ENCODE data around the gene USH2A. TPM values are rescaled to one million over a fixed set of nuclear protein-coding genes. Genes with fewer than 3 reads are reported as not detected.

Gene USH2A
- total and polyA plus RNA-seq, 3 donors from 2014 or later, result 1.6 to 2.5 (median 1.8) TPM

- TF ChIP-seq POLR2A (IDR thresholded peaks at IDR 0.05) (no peak), CTCF (IDR thresholded peaks at IDR 0.05) (no peak)
- Histone ChIP-seq H3K4me1 (no peaks in the 10 kb centered on the region), H3K36me3 (ENCODE audit: low read depth, missing control alignments) (no peaks in the 10 kb centered on the region)
Measured at GRCh38 chr1:216303690-216304089, 119.6 kb downstream of the USH2A start.

GRCh38 chr1:216293683-216294082 is 129.6 kb downstream of the USH2A start:
- WGBS, 2 donors, result 73 to 82% methylated on average over 6 of the region's 6 CpGs
- intact Hi-C loops (cut with DNase I; ENCODE audit: low total_unique reads), result no loop called here

More at GRCh38 chr1:216303690-216304089, 119.6 kb downstream of the USH2A start:
- intact Hi-C loops (cut with DNase I; ENCODE audit: low total_unique reads), result no loop called here
- no peak overlapping the region for H3K27ac ChIP-seq
- DNase-seq, result no peak
- H3K9me3 ChIP-seq, result no peaks in the 10 kb centered on the region
- no peaks in the 10 kb centered on the region for H3K27me3 ChIP-seq
- no peak overlapping the region for H3K4me3 ChIP-seq

GRCh38 chr1:216290074-216290473 is 133.2 kb downstream of the USH2A start:
- 70 to 74% methylated on average over 3 of the region's 3 CpGs for WGBS, 2 donors
- Histone ChIP-seq H3K36me3 (ENCODE audit: low read depth, missing control alignments) (no peaks in the 10 kb centered on the region), H3K9me3 (no peaks in the 10 kb centered on the region), H3K27me3 (no peaks in the 10 kb centered on the region), H3K4me1 (no peaks in the 10 kb centered on the region), H3K27ac (no peak overlapping the region), H3K4me3 (no peak overlapping the region)
- intact Hi-C loops (cut with DNase I; ENCODE audit: low total_unique reads), result no loop called here
- no peak for DNase-seq
- TF ChIP-seq CTCF (IDR thresholded peaks at IDR 0.05) (no peak), POLR2A (IDR thresholded peaks at IDR 0.05) (no peak)

More at GRCh38 chr1:216293683-216294082, 129.6 kb downstream of the USH2A start:
- H3K9me3 ChIP-seq, result no peaks in the 10 kb centered on the region
- H3K27me3 ChIP-seq, result no peaks in the 10 kb centered on the region
- TF ChIP-seq POLR2A (IDR thresholded peaks at IDR 0.05), result no peak
- no peak for TF ChIP-seq CTCF (IDR thresholded peaks at IDR 0.05)
- H3K36me3 ChIP-seq (ENCODE audit: low read depth, missing control alignments), result no peaks in the 10 kb centered on the region
- H3K27ac ChIP-seq, result no peak overlapping the region
- H3K4me1 ChIP-seq, result no peaks in the 10 kb centered on the region
- H3K4me3 ChIP-seq, result no peak overlapping the region
- no peak for DNase-seq

GRCh38 chr1:216285052-216285451 is 138.2 kb downstream of the USH2A start:
- 67 to 76% methylated on average over 2 to 3 of the region's 3 CpGs for WGBS, 2 donors
- Histone ChIP-seq H3K9me3 (no peaks in the 10 kb centered on the region), H3K27me3 (no peaks in the 10 kb centered on the region), H3K27ac (no peak overlapping the region), H3K36me3 (ENCODE audit: low read depth, missing control alignments) (no peaks in the 10 kb centered on the region), H3K4me3 (no peak overlapping the region), H3K4me1 (no peaks in the 10 kb centered on the region)
- intact Hi-C loops (cut with DNase I; ENCODE audit: low total_unique reads), result no loop called here
- DNase-seq, result no peak
- TF ChIP-seq POLR2A (IDR thresholded peaks at IDR 0.05), result no peak
- TF ChIP-seq CTCF (IDR thresholded peaks at IDR 0.05), result no peak

- WGBS, 2 donors, result 82 to 88% methylated on average over 2 of the region's 2 CpGs
Measured at GRCh38 chr1:216281757-216282156, 141.5 kb downstream of the USH2A start.

More at GRCh38 chr1:216281757-216282156, 141.5 kb downstream of the USH2A start:
- intact Hi-C loops (cut with DNase I; ENCODE audit: low total_unique reads), result no loop called here
- H3K4me3 ChIP-seq, result no peak overlapping the region
- H3K27ac ChIP-seq, result no peak overlapping the region
- no peaks in the 10 kb centered on the region for H3K4me1 ChIP-seq
- DNase-seq, result no peak
- H3K27me3 ChIP-seq, result no peaks in the 10 kb centered on the region
- no peaks in the 10 kb centered on the region for H3K36me3 ChIP-seq (ENCODE audit: low read depth, missing control alignments)
- no peak for TF ChIP-seq POLR2A (IDR thresholded peaks at IDR 0.05)
- TF ChIP-seq CTCF (IDR thresholded peaks at IDR 0.05), result no peak
- H3K9me3 ChIP-seq, result no peaks in the 10 kb centered on the region

Measured in testis (tissue), 3 donors.